ENCODE measurements around the gene UBALD2. TPM values are rescaled to one million over a fixed set of nuclear protein-coding genes. Genes with fewer than 3 reads are reported as not detected.

Gene UBALD2
- total and polyA plus RNA-seq, 2 of the 8 experiments (the other 6 are each of a cell fraction or from before 2014, with no cell fraction given), result 17.8 to 22.6 TPM

DNA sequence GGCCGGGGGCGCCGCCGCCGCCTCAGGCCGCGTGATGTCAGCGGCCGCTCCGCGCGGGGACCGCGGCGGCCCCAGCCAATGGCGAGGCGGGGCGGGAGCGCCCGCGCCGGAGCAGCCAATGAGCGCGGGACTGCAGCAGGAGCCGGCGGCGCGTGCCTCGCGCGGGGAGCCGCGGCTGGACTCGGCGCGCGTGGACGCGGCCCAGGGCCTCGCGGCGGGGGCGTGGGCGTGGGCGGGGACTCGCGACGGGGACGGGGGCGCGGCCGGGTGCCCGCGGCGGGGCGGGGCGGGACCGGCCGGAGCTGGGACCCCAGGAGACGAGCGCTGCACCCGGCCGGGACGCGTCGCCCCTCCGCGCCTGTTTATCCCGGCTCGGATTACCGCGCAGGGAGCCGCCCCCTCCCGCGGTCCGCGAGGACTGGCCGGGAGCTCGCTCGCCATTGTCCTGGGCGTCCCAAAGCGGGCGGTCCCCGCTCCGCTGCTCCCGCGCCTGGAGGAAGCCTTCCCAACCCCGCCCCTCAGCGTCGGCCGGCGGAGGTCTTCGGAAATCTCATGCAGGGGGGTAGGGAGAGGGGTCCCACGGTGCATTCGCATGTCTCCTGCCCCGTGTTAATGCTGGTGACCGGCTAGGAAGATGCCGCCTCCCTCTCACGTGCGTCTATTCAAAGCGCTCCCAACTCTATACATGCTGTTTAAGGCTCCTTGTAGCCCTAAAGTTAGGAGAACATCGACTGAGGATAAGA is 24.5 kb upstream of the UBALD2 start, which contains the start of gene RNF157 (continued):
- TF ChIP-seq CHD7 (IDR thresholded peaks at IDR 0.05; ENCODE audit: insufficient replicate concordance, low read length) (no peak), POLR2A (IDR thresholded peaks at IDR 0.05; ENCODE audit: control extremely low read depth in 1 of 2, low read depth in 2 of 2, low read length in 2 of 2) (peak in 1 of 2 experiments; percentile 53; a peak in 1 of 3 replicates), ASH2L (IDR thresholded peaks at IDR 0.05; ENCODE audit: low read length) (peak; percentile 28), RNF2 (IDR thresholded peaks at IDR 0.05; ENCODE audit: borderline replicate concordance, low read depth, low read length, missing control alignments, poor library complexity, severe bottlenecking) (no peak), JUND (IDR thresholded peaks at IDR 0.05; ENCODE audit: low read length) (no peak), HDAC2 (IDR thresholded peaks at IDR 0.05; ENCODE audit: borderline replicate concordance in 1 of 2, low read depth in 2 of 2, low read length in 2 of 2) (no peak), JUN (IDR thresholded peaks at IDR 0.05; ENCODE audit: low read depth, low read length) (no peak), RBBP5 (IDR thresholded peaks at IDR 0.05; ENCODE audit: borderline replicate concordance, low read depth, low read length) (no peak; the same call in 1 of the 2 replicates)

Measured in H1 (cell line).